HG03066 (cell line): ENCODE measurements around the gene KRT34.
"Not testable (repeated sequence)": the region's sequence is repeated elsewhere in the genome, so short reads cannot be mapped to it uniquely, and the experiment has no call there.

Experiments
- ATAC-seq: cut with Tn5 transposase; IDR thresholded peaks from one replicate; pipeline ENCODE4 v1.9.1; 2021; ENCODE audit warnings: low read depth; ENCODE audit not compliant: unreplicated experiment

The KRT34 gene

GRCh38 chr17:41381943-41382342 lies at the start of gene KRT34:
TSS of gene KRT34 (minus strand) at chr17:41382306. CDS start at chr17:41382246, 60 bp downstream.
- ATAC-seq = not testable (repeated sequence)

GRCh38 chr17:41430376-41430775 lies 48.3 kb upstream of the KRT34 start:
- not testable (repeated sequence) for ATAC-seq

- no peak for ATAC-seq
These were observed 47.6 kb upstream of the KRT34 start for GRCh38 chr17:41429667-41430066.

GRCh38 chr17:41428591-41429291 lies 46.6 kb upstream of the KRT34 start:
- no peak for ATAC-seq

GRCh38 chr17:41424111-41424635 lies 42.1 kb upstream of the KRT34 start, which contains the start of gene KRT37:
TSS of gene KRT37 (minus strand) at chr17:41424585. CDS start at chr17:41424523, 62 bp downstream.
- no peak for ATAC-seq

- ATAC-seq = not testable (repeated sequence)
These were observed 40.5 kb upstream of the KRT34 start for GRCh38 chr17:41422586-41422985.

- no peak for ATAC-seq
These were observed 39.5 kb upstream of the KRT34 start for GRCh38 chr17:41421617-41422016.

- ATAC-seq = no peak
These were observed 39.0 kb upstream of the KRT34 start for GRCh38 chr17:41421116-41421515.

GRCh38 chr17:41420134-41420533 lies 38.0 kb upstream of the KRT34 start:
- no peak for ATAC-seq

GRCh38 chr17:41419716-41420115 lies 37.6 kb upstream of the KRT34 start:
- no peak for ATAC-seq

- no peak for ATAC-seq
These were observed 36.2 kb upstream of the KRT34 start for GRCh38 chr17:41418116-41418860.

- no peak for ATAC-seq
These were observed 35.5 kb upstream of the KRT34 start for GRCh38 chr17:41417576-41418015.

- ATAC-seq = no peak
These were observed 35.0 kb upstream of the KRT34 start for GRCh38 chr17:41417127-41417526.

- no peak for ATAC-seq
These were observed 34.4 kb upstream of the KRT34 start for GRCh38 chr17:41416479-41416878.

- ATAC-seq = no peak
These were observed 33.8 kb upstream of the KRT34 start for GRCh38 chr17:41415833-41416335.

- no peak for ATAC-seq
These were observed 33.3 kb upstream of the KRT34 start for GRCh38 chr17:41415411-41415810.

- no peak for ATAC-seq
These were observed 31.9 kb upstream of the KRT34 start for GRCh38 chr17:41413982-41414381.

- ATAC-seq = no peak
These were observed 31.3 kb upstream of the KRT34 start for GRCh38 chr17:41413353-41413957.

- ATAC-seq = no peak
These were observed 29.1 kb upstream of the KRT34 start for GRCh38 chr17:41411072-41411840.

GRCh38 chr17:41407226-41407625 lies 25.1 kb upstream of the KRT34 start:
- ATAC-seq = no peak
